Memory B cell (primary cell): ENCODE data around the gene LHFPL6.

Source experiments
- ATAC-seq: fragments of 150-1000 bp; cut with Tn5 transposase; 2 replicates; pipeline ENCODE4 v1.10.0; 2021; ENCODE audit warnings: low read depth, mild to moderate bottlenecking, moderate library complexity
- DNase-seq, 2 donors: peaks; one replicate each; pipeline ENCODE4 v3.0.0; 2022; ENCODE audit warnings: low spot score in 2 of 2
- H3K27ac Mint-ChIP-seq: one replicate; pipeline ENCODE4 v1.8.0; 2022; ENCODE audit warnings: mild to moderate bottlenecking, moderate library complexity, mixed read lengths
- H3K27me3 Mint-ChIP-seq: one replicate; pipeline ENCODE4 v1.8.0; 2022; ENCODE audit warnings: mixed read lengths
- H3K36me3 Mint-ChIP-seq: one replicate; pipeline ENCODE4 v1.8.0; 2022; ENCODE audit warnings: mild to moderate bottlenecking, mixed read lengths
- H3K4me1 Mint-ChIP-seq: one replicate; pipeline ENCODE4 v1.8.0; 2022; ENCODE audit warnings: mixed read lengths
- H3K4me3 Mint-ChIP-seq: one replicate; pipeline ENCODE4 v1.8.0; 2022; ENCODE audit warnings: mild to moderate bottlenecking, moderate library complexity, mixed read lengths
- H3K9me3 Mint-ChIP-seq: one replicate; pipeline ENCODE4 v1.8.0; 2022; ENCODE audit warnings: mixed read lengths

Gene LHFPL6

GRCh38 chr13:39469676-39470075 lies 133.3 kb downstream of the LHFPL6 start:
- Mint-ChIP-seq H3K4me3 (no peak overlapping the region), H3K27me3 (peaks cover 12% of the 10 kb centered on the region), H3K4me1 (no peaks in the 10 kb centered on the region), H3K27ac (no peak overlapping the region), H3K9me3 (peaks cover 7% of the 10 kb centered on the region), H3K36me3 (no peaks in the 10 kb centered on the region)
- no peak for DNase-seq
- no peak for ATAC-seq

- no peaks in the 10 kb centered on the region for H3K4me1 Mint-ChIP-seq
- peaks cover 10% of the 10 kb centered on the region for H3K27me3 Mint-ChIP-seq
- DNase-seq (no peak), ATAC-seq (no peak)
- no peak overlapping the region for H3K4me3 Mint-ChIP-seq
- H3K9me3 Mint-ChIP-seq, result peaks cover 7% of the 10 kb centered on the region
- H3K36me3 Mint-ChIP-seq, result no peaks in the 10 kb centered on the region
- H3K27ac Mint-ChIP-seq, result no peak overlapping the region
These were observed 134.7 kb downstream of the LHFPL6 start for GRCh38 chr13:39468306-39468705.

- peaks cover 4% of the 10 kb centered on the region for H3K27me3 Mint-ChIP-seq
- H3K36me3 Mint-ChIP-seq, result no peaks in the 10 kb centered on the region
- H3K27ac Mint-ChIP-seq, result no peak overlapping the region
These were observed 139.4 kb downstream of the LHFPL6 start for GRCh38 chr13:39463611-39464010.

GRCh38 chr13:39462906-39463305 lies 140.1 kb downstream of the LHFPL6 start:
- no peak overlapping the region for H3K27ac Mint-ChIP-seq
- no peaks in the 10 kb centered on the region for H3K4me1 Mint-ChIP-seq
- no peak for DNase-seq
- H3K4me3 Mint-ChIP-seq, result no peak overlapping the region
- no peak for ATAC-seq
- H3K36me3 Mint-ChIP-seq, result no peaks in the 10 kb centered on the region
- peaks cover 3% of the 10 kb centered on the region for H3K9me3 Mint-ChIP-seq
- peaks cover 6% of the 10 kb centered on the region for H3K27me3 Mint-ChIP-seq

More at GRCh38 chr13:39463611-39464010, 139.4 kb downstream of the LHFPL6 start:
- Mint-ChIP-seq H3K9me3 (no peaks in the 10 kb centered on the region), H3K4me1 (no peaks in the 10 kb centered on the region), H3K4me3 (no peak overlapping the region)
- DNase-seq, result no peak
- no peak for ATAC-seq

- H3K27ac Mint-ChIP-seq, result no peak overlapping the region
- H3K4me1 Mint-ChIP-seq, result no peaks in the 10 kb centered on the region
- H3K36me3 Mint-ChIP-seq, result no peaks in the 10 kb centered on the region
- no peak for ATAC-seq
- peaks cover 3% of the 10 kb centered on the region for H3K9me3 Mint-ChIP-seq
- peaks cover 5% of the 10 kb centered on the region for H3K27me3 Mint-ChIP-seq
- DNase-seq, result no peak
- no peak overlapping the region for H3K4me3 Mint-ChIP-seq
These were observed 140.6 kb downstream of the LHFPL6 start for GRCh38 chr13:39462428-39462827.

- no peak for ATAC-seq
- no peaks in the 10 kb centered on the region for H3K4me1 Mint-ChIP-seq
- H3K36me3 Mint-ChIP-seq, result no peaks in the 10 kb centered on the region
- DNase-seq, result no peak
- no peak overlapping the region for H3K27ac Mint-ChIP-seq
- H3K27me3 Mint-ChIP-seq, result peaks cover 2% of the 10 kb centered on the region
- H3K9me3 Mint-ChIP-seq, result peaks cover 3% of the 10 kb centered on the region
- no peak overlapping the region for H3K4me3 Mint-ChIP-seq
These were observed 141.2 kb downstream of the LHFPL6 start for GRCh38 chr13:39461685-39462266.

- no peak for ATAC-seq
- H3K4me1 Mint-ChIP-seq, result no peaks in the 10 kb centered on the region
- H3K27ac Mint-ChIP-seq, result no peak overlapping the region
- H3K27me3 Mint-ChIP-seq, result peaks cover 6% of the 10 kb centered on the region
- H3K9me3 Mint-ChIP-seq, result peaks cover 3% of the 10 kb centered on the region
- DNase-seq, result no peak
- H3K4me3 Mint-ChIP-seq, result no peak overlapping the region
- H3K36me3 Mint-ChIP-seq, result no peaks in the 10 kb centered on the region
These were observed 145.7 kb downstream of the LHFPL6 start for GRCh38 chr13:39457274-39457673.

GRCh38 chr13:39455521-39456175 lies 147.3 kb downstream of the LHFPL6 start:
- Mint-ChIP-seq H3K9me3 (peaks cover 3% of the 10 kb centered on the region), H3K4me3 (no peak overlapping the region), H3K4me1 (no peaks in the 10 kb centered on the region), H3K27ac (no peak overlapping the region), H3K36me3 (no peaks in the 10 kb centered on the region), H3K27me3 (peaks cover 6% of the 10 kb centered on the region)
- DNase-seq (no peak), ATAC-seq (no peak)

GRCh38 chr13:39452834-39453233 lies 150.2 kb downstream of the LHFPL6 start:
- H3K27ac Mint-ChIP-seq, result no peak overlapping the region
- no peak for ATAC-seq
- no peaks in the 10 kb centered on the region for H3K36me3 Mint-ChIP-seq
- H3K4me1 Mint-ChIP-seq, result no peaks in the 10 kb centered on the region
- peaks cover 3% of the 10 kb centered on the region for H3K27me3 Mint-ChIP-seq
- H3K4me3 Mint-ChIP-seq, result no peak overlapping the region
- no peak for DNase-seq
- H3K9me3 Mint-ChIP-seq, result no peaks in the 10 kb centered on the region

- Mint-ChIP-seq H3K4me1 (no peaks in the 10 kb centered on the region), H3K27me3 (peaks cover 3% of the 10 kb centered on the region), H3K4me3 (no peak overlapping the region), H3K27ac (no peak overlapping the region), H3K36me3 (no peaks in the 10 kb centered on the region), H3K9me3 (no peaks in the 10 kb centered on the region)
- no peak for ATAC-seq
- no peak for DNase-seq
These were observed 150.6 kb downstream of the LHFPL6 start for GRCh38 chr13:39452417-39452816.

- Mint-ChIP-seq H3K27ac (no peak overlapping the region), H3K4me3 (no peak overlapping the region), H3K27me3 (peaks cover 3% of the 10 kb centered on the region), H3K36me3 (no peaks in the 10 kb centered on the region), H3K4me1 (no peaks in the 10 kb centered on the region), H3K9me3 (no peaks in the 10 kb centered on the region)
- peak; percentile 65 for ATAC-seq
- peak in 1 of 2 donors; percentile 5 for DNase-seq
These were observed 151.1 kb downstream of the LHFPL6 start for GRCh38 chr13:39451860-39452301.

- Mint-ChIP-seq H3K27me3 (peaks cover 3% of the 10 kb centered on the region), H3K4me1 (no peaks in the 10 kb centered on the region), H3K9me3 (no peaks in the 10 kb centered on the region), H3K27ac (no peak overlapping the region), H3K4me3 (no peak overlapping the region), H3K36me3 (no peaks in the 10 kb centered on the region)
- DNase-seq (no peak), ATAC-seq (no peak)
These were observed 151.7 kb downstream of the LHFPL6 start for GRCh38 chr13:39451301-39451700.

GRCh38 chr13:39450176-39450575 lies 152.8 kb downstream of the LHFPL6 start:
- no peaks in the 10 kb centered on the region for H3K9me3 Mint-ChIP-seq
- H3K4me3 Mint-ChIP-seq, result no peak overlapping the region
- no peaks in the 10 kb centered on the region for H3K4me1 Mint-ChIP-seq
- no peak for DNase-seq
- peaks cover 5% of the 10 kb centered on the region for H3K27me3 Mint-ChIP-seq
- no peak overlapping the region for H3K27ac Mint-ChIP-seq
- ATAC-seq, result no peak
- no peaks in the 10 kb centered on the region for H3K36me3 Mint-ChIP-seq

GRCh38 chr13:39448834-39449233 lies 154.2 kb downstream of the LHFPL6 start:
- no peaks in the 10 kb centered on the region for H3K36me3 Mint-ChIP-seq
- no peak for DNase-seq
- no peak for ATAC-seq
- no peaks in the 10 kb centered on the region for H3K9me3 Mint-ChIP-seq
- H3K27ac Mint-ChIP-seq, result no peak overlapping the region
- H3K4me3 Mint-ChIP-seq, result no peak overlapping the region
- no peaks in the 10 kb centered on the region for H3K4me1 Mint-ChIP-seq
- peaks cover 5% of the 10 kb centered on the region for H3K27me3 Mint-ChIP-seq

- no peaks in the 10 kb centered on the region for H3K4me1 Mint-ChIP-seq
- DNase-seq, result no peak
- H3K36me3 Mint-ChIP-seq, result no peaks in the 10 kb centered on the region
- ATAC-seq, result no peak
- no peak overlapping the region for H3K27ac Mint-ChIP-seq
- no peak overlapping the region for H3K4me3 Mint-ChIP-seq
- no peaks in the 10 kb centered on the region for H3K9me3 Mint-ChIP-seq
- H3K27me3 Mint-ChIP-seq, result peaks cover 5% of the 10 kb centered on the region
These were observed 156.1 kb downstream of the LHFPL6 start for GRCh38 chr13:39446865-39447264.
